ENCODE data around the gene C5AR1.
A peak's percentile ranks its signal among the peaks of the same experiment; 100 is the strongest.
"Not testable (repeated sequence)": the region's sequence is repeated elsewhere in the genome, so short reads cannot be mapped to it uniquely, and the experiment has no call there.

C5AR1 gene

GRCh38 chr19:47330466-47330869 lies 20.8 kb downstream of the C5AR1 start:
- in situ Hi-C loops (cut with HindIII; ENCODE audit: low sequenced_read_pairs) = no loop called here
- TF ChIP-seq CTCF (IDR thresholded peaks at IDR 0.05; ENCODE audit: low read depth, low read length) = no peak
- peak; percentile 29 for DNase-seq (ENCODE audit: low read depth, low spot score)
- H3K4me3 ChIP-seq (ENCODE audit: low read depth, low read length) = no peak overlapping the region

GRCh38 chr19:47331490-47331889 lies 21.8 kb downstream of the C5AR1 start:
- no peak for DNase-seq (ENCODE audit: low read depth, low spot score)
- no peak overlapping the region for H3K4me3 ChIP-seq (ENCODE audit: low read depth, low read length)
- TF ChIP-seq CTCF (IDR thresholded peaks at IDR 0.05; ENCODE audit: low read depth, low read length) = no peak
- in situ Hi-C loops (cut with HindIII; ENCODE audit: low sequenced_read_pairs) = no loop called here

GRCh38 chr19:47331931-47332547 lies 22.4 kb downstream of the C5AR1 start, which contains the start of gene C5AR2:
TSS of gene C5AR2 (plus strand) at chr19:47332175. CDS start at chr19:47340800, 8,625 bp downstream.
- no peak for TF ChIP-seq CTCF (IDR thresholded peaks at IDR 0.05; ENCODE audit: low read depth, low read length)
- H3K4me3 ChIP-seq (ENCODE audit: low read depth, low read length) = no peak within 1 kb of the TSS
- no peak for DNase-seq (ENCODE audit: low read depth, low spot score)
- in situ Hi-C loops (cut with HindIII; ENCODE audit: low sequenced_read_pairs) = no loop called here

GRCh38 chr19:47336765-47337718 lies 27.4 kb downstream of the C5AR1 start:
- DNase-seq (ENCODE audit: low read depth, low spot score); H3K4me3 ChIP-seq (ENCODE audit: low read depth, low read length); in situ Hi-C loops (cut with HindIII; ENCODE audit: low sequenced_read_pairs): not testable (repeated sequence)

GRCh38 chr19:47339196-47339880 lies 29.7 kb downstream of the C5AR1 start:
- in situ Hi-C loops (cut with HindIII; ENCODE audit: low sequenced_read_pairs) = no loop called here
- H3K4me3 ChIP-seq (ENCODE audit: low read depth, low read length) = no peak overlapping the region
- DNase-seq (ENCODE audit: low read depth, low spot score) = no peak
- no peak for TF ChIP-seq CTCF (IDR thresholded peaks at IDR 0.05; ENCODE audit: low read depth, low read length)

GRCh38 chr19:47340477-47341208 lies 31.0 kb downstream of the C5AR1 start:
- in situ Hi-C loops (cut with HindIII; ENCODE audit: low sequenced_read_pairs) = no loop called here
- no peak for DNase-seq (ENCODE audit: low read depth, low spot score)
- TF ChIP-seq CTCF (IDR thresholded peaks at IDR 0.05; ENCODE audit: low read depth, low read length) = no peak
- no peak overlapping the region for H3K4me3 ChIP-seq (ENCODE audit: low read depth, low read length)

Data from astrocyte of the spinal cord (primary cell).